Stimulated activated CD4-positive, alpha-beta T cell treated with anti-CD3 and anti-CD28 coated beads, Interleukin-4, amount 100 ng/mL, for 1 hour (primary cell): ENCODE data around the gene NARS2.
"Not testable (repeated sequence)": the region's sequence is repeated elsewhere in the genome, so short reads cannot be mapped to it uniquely, and the experiment has no call there.

Experiments
- DNase-seq: peaks from one replicate; pipeline ENCODE4 v3.0.0-alpha.2; 2020

The NARS2 gene

DNA sequence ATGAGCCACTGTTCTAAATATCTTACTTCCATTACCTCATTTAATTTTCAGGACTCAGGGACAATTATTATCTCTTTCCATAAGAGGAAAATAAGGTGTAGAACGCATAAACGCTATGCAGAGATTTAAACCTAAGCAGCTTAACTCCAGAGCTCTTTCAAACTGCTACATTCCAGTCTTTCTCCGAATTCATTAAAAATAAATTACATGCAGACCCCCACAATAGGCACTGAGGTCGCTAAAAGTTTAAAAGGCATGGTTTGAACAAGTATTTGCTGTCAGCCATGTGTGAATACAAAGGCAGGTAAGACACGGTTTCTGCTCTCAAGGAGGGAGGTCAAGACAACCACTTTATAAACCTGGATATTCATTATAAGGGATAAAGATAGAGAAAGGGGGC, 983 bp downstream of the NARS2 start:
- no peak for DNase-seq

DNA sequence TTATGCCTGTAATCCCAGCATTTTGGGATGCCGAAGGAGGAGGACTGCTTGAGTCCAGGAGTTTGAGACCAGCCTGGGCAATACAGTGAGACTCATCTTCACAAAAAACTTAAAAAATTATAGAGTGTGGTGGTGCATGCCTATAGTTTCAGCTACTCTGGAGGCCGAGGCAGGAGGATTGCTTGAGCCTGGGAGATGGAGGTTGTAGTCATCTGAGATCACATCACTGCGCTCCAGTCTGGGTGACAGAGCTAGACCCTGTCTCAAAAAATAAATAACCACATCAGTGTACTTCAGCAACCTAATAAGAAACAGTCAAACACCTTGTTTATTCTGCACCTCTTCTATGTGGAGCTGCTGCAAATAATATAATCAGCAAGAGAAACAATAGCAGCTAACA, 1.4 kb downstream of the NARS2 start:
- DNase-seq = no peak

DNA sequence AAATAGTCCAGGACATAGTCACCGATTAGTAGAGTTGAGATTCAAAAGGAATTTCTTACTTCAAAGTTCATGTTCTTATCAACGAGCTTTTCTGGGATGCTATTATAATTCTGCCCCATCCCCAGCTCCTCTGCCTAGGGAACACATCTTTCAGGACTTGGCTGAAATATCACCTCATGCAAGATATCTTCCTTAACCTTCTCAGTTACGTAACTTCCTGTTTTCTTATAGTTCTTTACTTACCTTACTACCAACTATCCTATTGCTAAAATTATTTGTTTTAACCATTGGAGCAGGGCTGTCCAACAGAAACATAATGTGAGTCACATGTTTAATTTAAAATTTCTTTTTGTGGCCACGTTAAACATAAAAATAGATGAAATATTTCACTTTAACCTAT, 2.3 kb downstream of the NARS2 start:
- no peak for DNase-seq

DNA sequence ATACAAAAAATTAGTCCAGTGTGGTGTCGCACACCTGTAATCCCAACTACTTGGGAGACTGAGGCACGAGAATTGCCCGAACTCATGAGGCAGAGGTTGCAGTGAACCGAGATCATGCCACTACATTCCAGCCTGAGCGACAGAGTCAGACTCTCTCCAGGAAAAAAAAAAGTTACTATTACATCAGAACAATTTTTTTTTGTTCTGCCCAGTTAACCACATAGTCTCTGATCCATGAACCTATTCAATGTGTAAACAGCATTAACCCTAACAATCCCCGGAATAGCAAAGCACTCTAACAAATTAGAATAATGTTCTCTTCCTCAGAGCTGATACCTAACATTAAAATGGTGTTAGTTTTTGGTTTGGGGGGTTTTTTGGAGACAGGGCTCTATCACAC, 4.6 kb downstream of the NARS2 start:
- DNase-seq = no peak

DNA sequence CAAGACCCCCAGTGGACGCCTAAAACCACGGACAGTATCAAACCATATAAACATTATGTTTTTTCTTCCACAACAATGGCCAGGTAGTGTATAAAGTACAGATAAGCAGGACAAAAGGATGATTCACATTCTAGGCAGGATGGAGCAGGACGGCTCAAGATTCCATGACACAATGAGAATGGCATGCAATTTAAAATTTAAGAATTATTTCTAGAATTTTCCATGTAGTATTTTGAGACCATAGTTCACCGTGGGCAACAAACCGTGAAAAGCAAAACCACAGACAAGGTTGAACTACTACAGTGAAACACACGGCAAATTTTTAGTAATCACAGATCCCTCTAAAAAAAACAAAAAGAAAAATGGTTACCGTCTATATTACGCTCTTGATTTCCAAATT, 7.5 kb downstream of the NARS2 start:
- no peak for DNase-seq

DNA sequence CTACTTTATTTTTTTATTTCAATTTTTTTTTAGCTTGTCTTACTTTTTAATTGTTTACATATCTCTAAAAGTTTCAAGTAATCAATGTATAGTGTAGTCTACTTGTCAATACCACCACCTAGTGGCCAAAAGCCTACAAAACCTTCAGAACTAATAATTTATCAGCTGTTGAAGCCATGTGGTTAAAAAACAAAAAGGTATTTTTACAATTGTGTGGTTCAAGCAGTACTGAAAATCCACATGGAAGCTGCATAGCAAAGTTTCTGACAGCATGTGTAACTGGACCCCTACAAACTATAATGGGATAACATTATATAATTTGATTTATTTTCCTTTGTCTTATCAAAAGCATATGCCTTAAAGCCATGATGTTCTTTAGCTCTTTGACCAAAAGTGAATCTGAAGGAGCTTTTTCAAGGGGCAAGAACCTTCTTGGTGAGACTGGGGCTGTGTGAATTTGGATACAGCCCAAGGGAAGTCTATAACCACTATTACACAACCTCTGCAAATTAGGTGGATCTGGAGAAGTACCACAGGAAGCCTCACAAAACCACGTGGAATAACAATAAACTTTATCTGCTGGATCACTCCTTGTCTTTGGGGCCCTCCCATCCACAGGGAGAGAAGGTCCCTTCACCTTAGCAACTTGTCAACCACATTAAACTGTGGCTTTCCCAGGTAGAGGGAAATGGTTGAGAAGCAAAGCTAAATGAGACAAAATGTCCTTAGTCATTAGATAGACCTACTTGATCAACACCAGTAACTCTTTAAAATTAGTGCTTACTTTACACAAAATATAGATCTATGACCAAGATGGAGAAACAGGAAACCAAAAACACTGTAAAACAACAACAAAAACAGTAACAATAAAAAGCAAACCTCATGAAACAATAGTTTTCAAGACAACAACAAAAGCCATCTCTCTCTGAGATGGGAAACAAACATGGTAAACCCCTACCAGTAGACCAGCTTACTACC, 9.9 kb downstream of the NARS2 start:
- no peak for DNase-seq

DNA sequence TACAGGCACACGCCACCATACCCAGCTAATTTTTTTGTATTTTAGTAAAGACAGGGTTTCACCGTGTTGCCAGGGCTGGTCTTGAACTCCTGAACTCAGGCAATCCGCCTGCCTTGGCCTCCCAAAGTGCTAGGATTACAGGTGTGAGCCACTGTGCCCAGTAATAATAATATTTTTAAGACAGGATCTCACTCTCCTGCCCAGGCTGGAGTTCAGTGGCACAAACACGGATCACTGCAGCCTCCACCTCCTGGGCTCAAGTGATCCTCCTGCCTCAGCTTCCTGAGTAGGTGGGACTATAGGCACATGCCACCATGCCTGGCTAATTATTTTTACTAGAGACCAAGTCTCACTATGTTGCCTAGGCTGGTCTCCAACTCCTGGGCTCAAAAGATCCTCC, 10.6 kb downstream of the NARS2 start:
- not testable (repeated sequence) for DNase-seq

DNA sequence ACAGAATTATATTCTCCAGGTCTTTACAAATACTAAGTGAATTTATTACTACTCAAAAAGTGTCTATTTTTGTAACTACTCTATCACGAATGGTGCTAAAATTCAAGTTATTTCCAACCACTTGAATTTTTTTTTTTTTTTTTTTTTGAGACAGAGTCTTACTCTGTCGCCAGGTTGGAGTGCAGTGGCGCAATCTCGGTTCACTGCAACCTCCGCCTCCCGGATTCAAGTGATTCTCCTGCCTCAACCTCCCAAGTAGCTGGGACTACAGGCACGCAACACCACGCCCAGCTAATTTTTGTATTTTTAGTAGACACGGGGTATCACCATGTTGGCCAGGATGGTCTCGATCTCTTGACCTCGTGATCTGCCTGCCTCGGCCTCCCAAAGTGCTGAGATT, 11.6 kb downstream of the NARS2 start:
- not testable (repeated sequence) for DNase-seq

DNA sequence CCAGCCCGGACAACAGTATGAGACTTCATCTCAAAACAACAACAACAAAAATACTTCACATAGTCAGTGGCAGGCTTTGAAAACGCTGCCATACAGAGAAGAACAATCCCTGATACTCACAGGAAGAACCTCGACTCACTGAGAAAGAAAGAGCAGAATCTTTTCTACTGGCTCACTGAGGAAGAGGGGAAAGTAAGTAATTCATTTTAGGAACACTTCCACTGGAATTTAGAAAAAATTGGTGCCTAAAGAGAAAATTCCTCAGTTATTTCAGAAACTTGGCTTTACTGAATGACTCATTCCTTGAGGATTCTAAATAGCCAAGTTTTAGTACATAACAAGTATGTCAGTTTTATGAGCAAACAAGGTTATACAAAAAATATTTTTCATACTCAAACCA, 12.3 kb downstream of the NARS2 start:
- DNase-seq = no peak

DNA sequence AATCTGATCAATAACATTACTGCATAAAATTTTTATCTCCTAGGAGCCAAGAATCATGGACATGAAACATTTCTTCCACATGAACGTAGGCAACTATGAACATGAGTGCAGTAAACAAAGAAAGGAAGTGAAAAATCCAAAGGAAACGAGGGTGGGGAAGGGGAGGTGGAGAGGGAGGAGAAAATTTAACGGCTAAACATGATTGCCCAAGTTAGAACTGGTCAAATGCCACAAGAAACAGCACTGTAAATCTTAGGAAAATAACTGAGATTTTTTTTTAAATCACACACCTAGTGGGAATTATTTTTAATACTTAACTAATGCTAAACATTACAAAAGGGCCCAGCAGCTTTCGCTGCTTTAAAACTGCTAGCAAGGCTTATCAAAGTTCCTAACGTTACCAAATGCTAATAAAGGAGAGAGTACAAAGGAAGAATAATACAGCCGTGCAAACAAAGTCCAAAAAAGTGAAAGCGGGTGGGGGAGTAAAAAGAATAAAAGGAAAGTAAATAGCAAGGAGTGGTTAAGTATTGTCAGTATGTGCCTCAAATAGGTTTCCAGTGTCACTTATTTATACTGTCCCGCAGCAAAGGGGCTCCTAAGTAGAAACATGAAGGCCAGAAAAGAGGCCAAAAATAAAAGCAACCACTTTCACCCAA, 13.7 kb downstream of the NARS2 start:
- DNase-seq = no peak

DNA sequence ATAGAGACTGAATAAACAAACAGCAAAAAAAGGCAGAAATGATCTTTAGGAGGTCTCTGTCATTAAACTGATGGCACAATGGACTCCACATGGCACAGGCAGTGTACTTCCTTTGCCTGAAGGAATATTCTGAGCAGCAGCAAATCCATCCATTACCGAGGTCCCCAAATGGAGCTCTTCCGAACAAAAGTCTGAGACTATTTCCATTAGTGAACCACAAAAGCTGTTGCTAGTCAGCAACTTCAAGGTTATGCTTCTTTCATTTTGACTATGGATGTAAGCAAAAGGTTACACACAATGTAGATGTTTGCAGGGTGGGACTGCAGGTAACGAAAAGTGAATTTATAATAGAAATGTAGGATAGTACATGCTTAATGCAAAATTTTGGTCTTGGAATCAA, 14.5 kb downstream of the NARS2 start:
- no peak for DNase-seq

DNA sequence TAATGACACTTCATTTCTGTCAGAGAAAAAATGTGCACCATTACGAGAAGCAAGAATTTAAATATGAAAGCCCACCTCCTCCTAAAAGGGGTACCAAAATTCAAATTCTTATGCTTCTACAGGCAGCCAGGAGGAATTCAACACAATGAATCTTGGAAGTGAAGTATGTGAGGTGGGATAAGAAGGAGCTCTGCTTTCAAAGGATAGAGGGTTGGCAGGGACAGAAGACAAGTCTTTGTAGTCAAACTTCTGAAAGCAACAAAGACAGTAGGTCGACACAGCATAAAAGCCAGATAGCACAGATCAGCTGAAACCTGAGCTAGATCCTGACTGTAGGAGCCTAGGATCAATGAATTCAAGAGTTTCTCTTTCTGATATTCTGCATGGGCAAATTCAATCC, 17.4 kb downstream of the NARS2 start:
- no peak for DNase-seq

DNA sequence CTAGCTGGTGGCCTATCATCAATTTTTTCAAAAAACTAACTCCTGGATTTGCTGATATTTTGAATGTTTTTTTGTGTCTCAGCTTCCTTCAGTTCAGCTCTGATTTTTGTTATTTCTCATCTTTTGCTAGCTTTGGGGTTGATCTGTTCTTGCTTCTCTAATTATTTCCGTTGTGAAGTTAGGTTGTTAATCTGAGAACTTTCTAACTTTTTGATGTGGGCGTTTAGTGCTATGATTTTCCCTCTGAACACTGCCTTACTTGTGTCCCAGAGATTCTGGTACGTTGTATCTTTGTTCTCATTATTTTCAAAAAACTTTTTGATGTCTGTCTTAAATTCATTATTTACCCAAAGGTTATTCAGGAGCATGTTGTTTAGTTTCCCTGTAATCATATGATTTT, 19.1 kb downstream of the NARS2 start:
- no peak for DNase-seq

DNA sequence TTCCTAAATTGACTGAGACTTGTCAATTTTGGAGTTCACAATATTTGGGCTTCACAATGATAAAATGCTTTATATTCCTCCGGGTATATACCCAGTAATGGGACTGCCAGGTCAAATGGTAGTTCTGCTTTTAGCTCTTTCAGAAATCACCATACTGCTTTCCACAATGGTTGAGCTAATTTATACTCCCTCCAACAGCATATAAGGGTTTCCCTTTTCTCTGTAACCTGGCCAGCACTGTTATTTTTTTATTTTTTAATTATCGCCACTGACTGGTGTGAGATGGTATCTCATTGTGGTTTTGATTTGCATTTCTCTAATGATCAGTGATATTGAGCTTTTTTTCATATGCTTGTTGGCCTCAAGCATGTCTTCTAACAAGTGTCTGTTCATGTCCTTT, 21.8 kb downstream of the NARS2 start:
- no peak for DNase-seq

DNA sequence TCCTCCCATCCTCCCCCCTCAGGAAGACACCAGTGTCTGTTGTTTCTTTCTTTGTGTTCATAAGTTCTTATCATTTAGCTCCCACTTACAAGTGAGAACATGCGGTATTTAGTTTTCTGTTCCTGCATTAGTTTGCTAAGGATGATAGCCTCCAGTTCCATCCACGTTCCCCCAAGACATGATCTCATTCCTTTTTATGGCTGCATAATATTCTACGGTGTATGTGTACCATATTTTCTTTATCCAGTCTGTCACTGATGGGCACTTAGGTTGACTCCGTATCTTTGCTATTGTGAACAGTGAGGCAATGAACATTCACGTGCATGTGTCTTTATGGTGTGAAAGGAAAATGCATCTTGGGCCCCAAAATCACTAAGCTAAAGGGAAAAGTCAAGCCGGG, 22.5 kb downstream of the NARS2 start:
- not testable (repeated sequence) for DNase-seq

DNA sequence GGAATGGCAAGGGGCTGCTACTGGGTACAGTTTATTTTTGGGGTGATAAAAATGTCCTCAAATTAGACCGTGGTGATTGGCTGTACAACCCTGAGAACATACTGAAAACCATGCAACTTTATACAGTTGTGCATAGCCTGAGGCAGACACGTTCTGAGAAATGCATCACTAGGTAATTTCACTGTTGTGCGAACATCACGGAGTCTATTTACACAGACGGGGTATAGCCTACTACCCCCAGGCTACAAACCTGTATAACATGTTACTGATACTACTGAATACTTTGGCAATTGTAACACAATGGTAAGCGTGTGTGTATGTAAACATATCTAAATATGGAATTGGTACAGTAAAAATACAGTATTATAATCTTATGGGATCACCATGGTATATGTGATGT, 23.6 kb downstream of the NARS2 start:
- no peak for DNase-seq

DNA sequence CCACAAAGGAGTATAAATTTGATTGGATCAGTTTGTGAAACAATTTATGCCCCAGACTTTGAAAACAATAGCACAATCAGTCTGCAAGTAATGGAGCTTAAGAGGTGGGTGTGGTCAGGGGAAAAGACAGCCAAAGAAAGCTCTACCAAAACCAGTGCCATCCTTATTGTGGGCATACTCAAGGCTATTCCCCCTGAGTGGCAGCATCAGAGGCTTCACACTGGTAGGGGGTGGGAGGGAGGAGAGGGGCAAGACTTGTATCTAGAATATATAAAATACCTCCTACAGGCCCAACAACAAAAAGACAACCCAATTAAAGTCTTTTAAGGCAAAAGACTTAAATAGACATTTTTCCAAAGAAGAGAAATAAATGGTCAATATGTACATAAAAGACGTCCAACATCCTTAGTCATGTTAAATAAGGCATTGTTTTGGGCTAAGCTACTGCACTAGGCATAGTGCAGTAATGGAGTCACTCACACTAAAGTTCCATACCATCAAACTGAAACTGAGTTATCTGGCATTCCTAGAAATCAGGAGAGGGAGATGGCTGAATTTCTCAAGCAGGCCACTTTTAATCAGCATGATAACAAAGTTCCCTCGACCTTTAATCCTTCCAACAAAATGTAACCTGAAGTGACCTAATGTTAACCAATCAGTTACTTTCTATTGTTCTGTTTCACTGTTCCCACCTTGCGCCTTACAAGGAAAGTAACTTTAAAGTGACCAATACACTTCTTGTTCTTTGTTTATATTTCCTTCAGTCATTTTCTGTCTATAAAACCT, 24.8 kb downstream of the NARS2 start:
- DNase-seq = no peak

DNA sequence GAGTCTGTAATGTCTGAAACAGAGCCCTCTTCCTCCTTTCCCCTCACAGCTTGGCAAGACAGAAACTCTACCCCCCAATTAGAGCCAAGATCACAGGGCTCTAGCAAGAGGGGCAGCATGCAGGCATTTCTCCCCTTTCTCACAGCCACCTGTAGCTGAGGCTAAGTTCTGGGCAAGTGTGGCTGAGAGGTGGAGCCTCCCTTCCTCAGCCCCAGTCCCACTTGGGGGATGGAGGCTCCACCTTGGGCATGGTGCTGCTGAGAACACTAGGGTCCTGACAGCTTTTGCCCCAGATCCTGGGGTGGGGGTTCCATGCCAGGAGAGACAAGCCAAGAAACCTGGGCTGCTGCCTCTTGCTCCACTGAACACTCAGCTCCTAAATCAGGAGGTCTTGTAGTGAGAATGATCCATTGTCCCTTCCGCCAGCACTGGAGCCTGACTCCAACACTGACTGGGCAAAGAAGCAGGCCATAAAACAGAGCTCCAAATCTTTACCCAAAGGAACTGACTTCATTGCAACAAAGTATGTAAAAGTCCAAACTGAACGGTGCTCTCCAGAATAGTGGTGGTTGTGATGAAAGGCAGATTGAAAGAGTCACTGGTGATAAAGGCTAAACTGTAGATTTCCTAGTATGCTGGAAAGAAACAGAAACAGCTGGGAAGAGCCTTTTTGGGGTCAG, 25.6 kb downstream of the NARS2 start:
- DNase-seq = no peak

DNA sequence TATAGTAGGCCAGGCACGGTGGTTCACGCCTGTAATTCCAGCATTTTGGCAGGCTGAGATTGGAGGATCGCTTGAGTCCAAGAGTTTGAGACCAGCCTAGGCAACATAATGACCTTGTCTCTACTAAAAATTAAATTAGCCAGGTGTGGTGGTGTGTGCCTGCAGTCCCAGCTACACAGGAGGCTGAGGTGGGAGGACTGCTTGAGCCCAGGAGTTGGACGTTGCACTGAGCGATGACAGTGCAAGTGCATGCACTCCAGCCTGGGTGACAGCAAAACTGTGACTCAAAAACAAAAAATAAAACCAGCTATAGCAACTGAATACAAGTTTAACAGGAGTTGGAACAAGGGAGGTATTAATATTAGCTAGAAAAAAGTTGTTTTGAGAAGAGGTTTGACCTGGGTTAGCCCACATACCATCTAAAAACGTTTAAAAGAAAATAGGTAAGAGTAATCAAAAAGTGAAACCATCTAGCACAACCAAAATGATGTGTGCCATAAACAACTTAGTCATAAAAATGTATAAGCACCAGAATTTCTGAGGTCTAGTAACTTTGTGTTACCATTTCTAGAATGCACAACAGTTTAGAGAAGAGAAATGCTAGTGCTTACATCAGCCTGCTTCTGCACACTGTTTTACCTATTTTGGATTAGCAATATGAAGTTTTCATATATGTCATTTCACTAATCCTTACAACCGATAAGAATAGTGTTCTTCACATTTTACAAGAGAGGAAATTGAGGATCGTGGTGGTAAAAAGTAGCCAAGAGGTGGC, 26.5 kb downstream of the NARS2 start:
- no peak for DNase-seq

DNA sequence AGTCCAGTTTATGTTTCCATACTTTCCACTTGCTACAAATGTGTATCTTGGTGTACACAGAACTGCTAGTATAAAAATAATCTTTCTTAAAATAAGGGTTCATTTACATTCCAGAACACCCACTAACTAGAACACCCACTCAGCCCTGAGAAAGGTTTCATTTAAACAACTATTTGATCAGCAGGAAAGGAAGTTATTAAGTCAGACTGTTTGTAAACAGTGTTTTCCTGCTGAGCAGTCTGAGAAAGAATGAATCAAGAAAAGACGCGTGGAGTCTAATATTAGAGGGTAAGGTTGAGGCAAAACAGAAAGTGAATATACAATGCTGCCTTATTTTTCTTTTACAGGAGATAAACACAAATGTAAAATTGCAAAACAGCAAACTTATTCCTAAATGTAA, 32.7 kb downstream of the NARS2 start:
- no peak for DNase-seq

DNA sequence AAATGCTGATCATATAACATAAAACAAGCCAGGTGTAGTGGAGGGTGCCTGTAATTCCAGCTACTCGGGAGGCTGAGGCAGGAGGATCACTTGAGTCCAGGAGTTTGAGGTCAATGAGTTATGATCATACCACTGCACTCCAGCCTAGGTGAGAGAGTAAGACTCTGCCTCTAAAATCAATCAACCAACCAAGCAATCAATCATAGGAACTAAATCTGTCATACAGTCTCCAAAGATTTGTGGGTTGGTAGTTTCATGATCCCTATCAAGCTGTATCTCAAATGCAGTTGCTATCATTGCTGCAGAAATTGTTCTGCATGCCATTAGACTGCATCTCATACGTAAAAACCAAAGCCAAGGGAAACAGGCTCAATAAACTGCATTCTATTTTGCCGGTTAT, 33.1 kb downstream of the NARS2 start:
- DNase-seq = no peak

DNA sequence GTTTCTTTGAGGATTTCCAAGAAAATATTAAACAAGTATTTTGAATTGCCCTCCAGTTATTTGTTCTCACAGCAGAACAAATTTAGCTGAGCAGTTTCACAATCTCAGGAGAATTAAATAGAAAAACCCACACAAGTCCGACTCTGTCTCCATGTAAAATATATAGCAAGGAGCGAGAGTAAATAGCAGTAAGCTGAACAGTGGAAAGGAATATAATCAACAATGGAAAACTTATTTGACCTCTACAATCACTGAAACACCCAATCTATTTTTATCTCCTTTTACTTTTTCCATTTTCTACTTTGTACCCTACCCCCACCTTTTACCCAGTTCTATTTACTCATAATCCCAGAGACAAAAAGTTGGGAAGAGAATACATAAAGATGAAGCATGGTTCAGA, 34.4 kb downstream of the NARS2 start:
- DNase-seq = no peak
